ENCODE measurements around the gene PCDHGA1.
A peak's percentile ranks its signal among the peaks of the same experiment; 100 is the strongest.

Gene PCDHGA1

GRCh38 chr5:141517312-141517711 lies 187.0 kb downstream of the PCDHGA1 start:
- peaks cover 81% of the 10 kb centered on the region for H3K4me1 ChIP-seq
- H4K20me1 ChIP-seq, result no peaks in the 10 kb centered on the region
- no peaks in the 10 kb centered on the region for H3K9me3 ChIP-seq
- H3K9ac ChIP-seq, result peak overlapping the region; percentile 79; the same call in 1 of the 2 replicates
- no peak overlapping the region for H3K4me3 ChIP-seq
- H3K27ac ChIP-seq, result peak overlapping the region; percentile 99
- no peaks in the 10 kb centered on the region for H3K27me3 ChIP-seq
- H3K4me2 ChIP-seq, result peak overlapping the region; percentile 98
- TF ChIP-seq Cebpa-rat (IDR thresholded peaks at IDR 0.05), result no peak
- H3K36me3 ChIP-seq, result peaks cover 70% of the 10 kb centered on the region

DNA sequence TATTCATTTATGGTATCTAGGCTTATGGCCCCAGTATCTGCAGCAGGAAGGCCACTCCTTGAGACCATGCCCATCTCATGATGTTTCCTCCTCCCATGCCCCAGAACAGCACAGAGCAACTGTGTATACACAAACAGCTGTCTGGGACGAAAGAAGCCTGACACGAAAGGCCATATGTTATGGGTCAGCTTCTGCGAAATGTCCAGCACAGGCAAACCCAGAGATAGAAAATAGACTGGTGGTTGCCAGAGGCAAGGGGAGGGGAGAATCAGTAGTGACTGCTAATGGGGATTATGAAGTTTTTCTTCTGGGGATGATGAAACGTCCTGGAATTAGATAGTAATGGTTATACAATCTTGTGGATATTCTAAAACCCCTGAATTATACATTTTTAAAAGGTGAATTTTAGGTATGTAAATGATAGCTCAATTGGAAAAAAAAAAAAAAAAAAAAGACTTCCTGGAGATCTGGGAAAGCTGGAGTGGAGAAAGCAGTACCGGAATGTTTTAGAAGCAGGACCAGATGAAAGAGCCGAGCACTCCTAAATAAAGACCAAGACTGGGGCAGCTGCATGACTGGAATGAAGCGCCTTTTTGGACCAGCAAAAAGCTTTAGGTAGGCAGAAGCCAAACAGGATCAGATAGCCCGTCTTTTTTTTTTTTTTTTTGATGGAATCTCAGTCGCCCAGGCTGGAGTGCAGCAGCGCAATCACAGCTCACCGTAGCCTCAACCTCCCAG lies 187.7 kb downstream of the PCDHGA1 start:
- H3K4me3 ChIP-seq, result no peak overlapping the region

GRCh38 chr5:141518618-141519015 lies 188.3 kb downstream of the PCDHGA1 start:
- TF ChIP-seq Cebpa-rat (IDR thresholded peaks at IDR 0.05), result no peak
- Histone ChIP-seq H3K9me3 (no peaks in the 10 kb centered on the region), H3K27ac (no peak overlapping the region; the same call in 1 of the 2 replicates), H3K4me2 (no peak overlapping the region), H3K4me3 (no peak overlapping the region), H3K9ac (peak overlapping the region; percentile 15; the same call in 1 of the 2 replicates), H3K36me3 (peaks cover 83% of the 10 kb centered on the region), H4K20me1 (no peaks in the 10 kb centered on the region), H3K4me1 (peaks cover 79% of the 10 kb centered on the region), H3K27me3 (no peaks in the 10 kb centered on the region)

More for the DNA sequence above, 187.7 kb downstream of the PCDHGA1 start:
- TF ChIP-seq Cebpa-rat (IDR thresholded peaks at IDR 0.05), result no peak
- Histone ChIP-seq H3K9ac (peak overlapping the region; percentile 15; the same call in 1 of the 2 replicates), H4K20me1 (no peaks in the 10 kb centered on the region), H3K36me3 (peaks cover 78% of the 10 kb centered on the region), H3K9me3 (no peaks in the 10 kb centered on the region), H3K27ac (peak overlapping the region; percentile 99), H3K4me2 (peak overlapping the region; percentile 98; the same call in 1 of the 2 replicates), H3K27me3 (no peaks in the 10 kb centered on the region), H3K4me1 (peaks cover 81% of the 10 kb centered on the region)

DNA sequence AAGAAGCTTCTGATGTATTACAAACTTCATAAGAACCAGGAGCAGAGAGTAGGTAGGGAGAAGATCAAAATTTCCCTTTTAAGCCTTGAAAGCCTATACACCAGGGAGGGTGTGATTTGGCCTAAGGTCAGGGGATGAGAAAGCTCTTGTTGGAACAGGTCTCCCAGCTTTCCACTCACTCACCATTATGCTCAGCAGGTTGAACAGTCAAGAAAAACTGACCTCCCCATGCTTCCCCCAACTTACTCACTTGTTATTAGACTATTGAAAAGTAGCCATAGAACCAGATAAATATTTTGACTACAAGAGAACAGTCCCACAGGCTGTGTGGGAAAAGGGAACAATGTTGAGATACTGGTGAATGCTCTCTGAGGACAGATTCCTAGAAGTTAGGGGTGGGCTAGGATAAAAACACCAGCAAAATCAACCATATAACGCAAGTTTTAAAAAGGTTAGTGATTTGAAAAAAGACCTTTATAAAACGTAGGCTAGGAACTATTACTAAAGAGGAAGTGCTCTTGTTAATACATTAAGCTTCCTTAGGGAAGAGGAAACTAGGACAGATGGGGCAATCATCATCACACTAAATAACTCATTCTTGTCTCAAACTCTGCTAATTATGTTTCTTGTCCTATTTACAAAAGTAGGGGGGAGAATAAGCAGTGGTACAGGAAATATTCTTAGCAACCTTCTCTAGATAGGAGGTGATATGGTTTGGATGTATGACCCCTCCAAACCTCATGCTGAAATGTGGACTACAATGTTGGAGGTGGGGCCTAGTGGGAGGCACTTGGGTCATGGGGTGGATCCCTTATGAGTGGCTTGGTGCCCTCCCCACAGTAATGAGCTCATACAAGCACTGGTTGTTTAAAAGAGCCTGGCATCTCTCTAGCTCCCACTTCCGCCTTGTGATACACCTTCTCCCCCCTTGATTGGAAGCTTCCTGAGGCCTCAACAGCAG lies 189.6 kb downstream of the PCDHGA1 start:
- no peaks in the 10 kb centered on the region for H3K27me3 ChIP-seq
- H3K27ac ChIP-seq, result peak overlapping the region; percentile 10; the same call in 1 of the 2 replicates
- peaks cover 78% of the 10 kb centered on the region for H3K4me1 ChIP-seq
- no peak overlapping the region for H3K9ac ChIP-seq
- no peak overlapping the region for H3K4me3 ChIP-seq
- no peak for TF ChIP-seq Cebpa-rat (IDR thresholded peaks at IDR 0.05)
- no peak overlapping the region for H3K4me2 ChIP-seq
- H3K36me3 ChIP-seq, result peaks cover 93% of the 10 kb centered on the region
- no peaks in the 10 kb centered on the region for H3K9me3 ChIP-seq
- H4K20me1 ChIP-seq, result no peaks in the 10 kb centered on the region

DNA sequence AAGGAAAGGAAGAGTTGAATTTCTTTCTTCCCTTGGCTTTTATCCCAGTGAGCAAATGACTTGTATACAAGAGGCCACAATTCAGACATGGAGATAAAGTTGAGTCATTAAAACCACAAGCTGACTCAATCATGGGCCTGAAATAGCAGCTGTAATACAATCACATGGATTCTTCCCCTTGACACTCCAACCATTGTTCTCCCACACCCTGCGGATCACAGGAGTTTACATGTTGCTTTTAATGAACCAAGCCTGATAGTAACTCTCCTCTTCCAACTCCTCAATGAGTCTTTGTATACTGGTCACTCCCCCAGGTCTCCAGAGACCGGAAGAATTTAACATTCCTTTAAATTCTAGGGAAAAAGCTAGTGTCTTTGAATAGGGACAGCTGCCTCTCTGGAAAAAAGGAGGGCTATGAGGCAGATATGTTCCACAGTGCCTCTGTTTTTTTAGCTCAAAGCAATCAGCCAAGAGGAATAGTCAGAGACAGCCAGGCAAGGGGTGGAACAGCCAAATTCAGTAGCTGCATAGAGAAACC lies 191.0 kb downstream of the PCDHGA1 start:
- H3K4me3 ChIP-seq, result no peak overlapping the region
- peak overlapping the region; percentile 39; the same call in 1 of the 2 replicates for H3K4me2 ChIP-seq
- no peak overlapping the region for H3K9ac ChIP-seq
- peaks cover 95% of the 10 kb centered on the region for H3K36me3 ChIP-seq
- H3K27me3 ChIP-seq, result no peaks in the 10 kb centered on the region
- no peak for TF ChIP-seq Cebpa-rat (IDR thresholded peaks at IDR 0.05)
- 0 out of 2 replicates have a peak overlapping the region, but pooled peaks have one; percentile 7 for H3K27ac ChIP-seq
- no peaks in the 10 kb centered on the region for H3K9me3 ChIP-seq
- no peaks in the 10 kb centered on the region for H4K20me1 ChIP-seq
- H3K4me1 ChIP-seq, result peaks cover 78% of the 10 kb centered on the region

DNA sequence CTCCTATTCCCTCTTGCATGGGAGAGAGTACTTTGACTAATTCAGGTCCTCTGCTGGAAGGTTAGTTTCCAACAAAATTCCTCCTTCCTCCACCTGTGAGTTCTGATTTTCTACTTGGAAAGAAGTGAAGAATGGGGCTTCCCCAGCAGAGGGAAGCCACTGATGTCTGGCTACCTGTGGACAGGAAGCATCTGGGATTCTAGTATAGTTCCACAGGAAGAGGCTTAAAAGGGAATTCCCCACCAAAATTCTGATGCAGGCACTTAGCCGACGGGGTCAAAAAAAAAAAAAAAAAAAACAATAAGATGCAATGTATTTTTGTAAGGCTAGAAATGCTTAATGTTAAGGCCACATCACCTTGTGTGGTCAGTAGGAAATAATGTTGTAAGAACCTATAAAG lies 192.0 kb downstream of the PCDHGA1 start:
- Histone ChIP-seq H3K9me3 (no peaks in the 10 kb centered on the region), H3K9ac (no peak overlapping the region), H3K36me3 (peaks cover 95% of the 10 kb centered on the region), H3K27me3 (no peaks in the 10 kb centered on the region), H3K4me2 (peak overlapping the region; percentile 39; the same call in 1 of the 2 replicates), H3K4me1 (peaks cover 73% of the 10 kb centered on the region), H3K4me3 (no peak overlapping the region), H3K27ac (peak overlapping the region; percentile 16; the same call in 1 of the 2 replicates), H4K20me1 (no peaks in the 10 kb centered on the region)
- TF ChIP-seq Cebpa-rat (IDR thresholded peaks at IDR 0.05), result no peak

- no peaks in the 10 kb centered on the region for H4K20me1 ChIP-seq
- no peak for TF ChIP-seq Cebpa-rat (IDR thresholded peaks at IDR 0.05)
- H3K9ac ChIP-seq, result no peak overlapping the region
- H3K36me3 ChIP-seq, result peaks cover 94% of the 10 kb centered on the region
- peaks cover 83% of the 10 kb centered on the region for H3K4me1 ChIP-seq
- no peaks in the 10 kb centered on the region for H3K27me3 ChIP-seq
- H3K27ac ChIP-seq, result no peak overlapping the region
- H3K9me3 ChIP-seq, result no peaks in the 10 kb centered on the region
- no peak overlapping the region for H3K4me3 ChIP-seq
- peak overlapping the region; percentile 62 for H3K4me2 ChIP-seq
Observed at GRCh38 chr5:141523991-141524390, 193.7 kb downstream of the PCDHGA1 start.

GRCh38 chr5:141524604-141525597 lies 194.6 kb downstream of the PCDHGA1 start:
- no peaks in the 10 kb centered on the region for H4K20me1 ChIP-seq
- no peaks in the 10 kb centered on the region for H3K9me3 ChIP-seq
- H3K9ac ChIP-seq, result peak overlapping the region; percentile 51; the same call in 1 of the 2 replicates
- TF ChIP-seq Cebpa-rat (IDR thresholded peaks at IDR 0.05), result no peak
- no peaks in the 10 kb centered on the region for H3K27me3 ChIP-seq
- no peak overlapping the region for H3K4me3 ChIP-seq
- H3K4me2 ChIP-seq, result peak overlapping the region; percentile 62
- peaks cover 94% of the 10 kb centered on the region for H3K36me3 ChIP-seq
- H3K4me1 ChIP-seq, result peaks cover 91% of the 10 kb centered on the region
- H3K27ac ChIP-seq, result peak overlapping the region; percentile 47

All from BLaER1 (cell line).